ENCODE measurements around the gene ALS2.

GRCh38 chr2:201793631-201794030 lies 12.9 kb upstream of the ALS2 start:
- TF ChIP-seq CTCF (conservative IDR thresholded peaks at IDR 0.05; ENCODE audit: low read depth, low read length) (no peak), EZH2 (IDR thresholded peaks at IDR 0.05; ENCODE audit: borderline replicate concordance, low read depth, low read length, poor library complexity, severe bottlenecking) (no peak)

All from A673 (cell line).